K562 (cell line): ENCODE results near the gene NARF. TPM values are rescaled to one million over a fixed set of nuclear protein-coding genes. Genes with fewer than 3 reads are reported as not detected.
"Not testable (repeated sequence)": the region's sequence is repeated elsewhere in the genome, so short reads cannot be mapped to it uniquely, and the experiment has no call there.

Experiments
- ATAC-seq: fragments of 200-7000 bp; cut with Tn5 transposase; 3 replicates; pipeline ENCODE4 v1.9.1; 2020; ENCODE audit warnings: moderate library complexity
- BruUV-seq: library from RNA; stranded (reverse); fragments of 400-500 nt; replicated peaks from 2 replicates; lab custom pipeline; 2021; lab: Mats Ljungman, UMichigan
- CTCF ChIA-PET: fragments of 300-600 bp; formaldehyde crosslinking; extraction: SDS; loops from one replicate; lab custom pipeline; 2021; ENCODE audit warnings: low intra/inter-chr PET ratio; lab: Yijun Ruan, JAX
- POLR2A ChIA-PET: fragments of 300-600, 350-650 bp; sonication (Branson Sonifier 250); formaldehyde crosslinking; extraction: SDS; loops from one replicate; lab custom pipeline; 2021; ENCODE audit warnings: antibody characterized with exemption, inconsistent platforms; lab: Yijun Ruan, JAX
- DNase-seq, 4 experiments: peaks; one replicate each; pipeline versions ENCODE4 v3.0.0 to v3.0.0-alpha.2; 2011 to 2018; ENCODE audit warnings: low spot score in 3 of 4, mixed read lengths in 3 of 4; ENCODE audit errors: extremely low read depth in 1 of 4
- FAIRE-seq: peaks from 2 replicates; lab custom pipeline; 2011; peaks lifted over from hg19 to GRCh38; lab: Jason Lieb, UNC
- H2AFZ ChIP-seq: 2 replicates; pipeline ENCODE4 v1.6.0; 2011; ENCODE audit warnings: low read depth, low read length, control low read depth, inconsistent platforms
- H3K27ac ChIP-seq: fragments of 200-600 bp; 3 replicates; pipeline ENCODE4 v1.8.0; 2011; ENCODE audit warnings: low read depth, mild to moderate bottlenecking, control low read depth, inconsistent platforms, low read length, moderate library complexity, mixed read lengths; ENCODE audit errors: extremely low read depth
- H3K27me3 ChIP-seq, 2 experiments: fragments of 300-600 bp in 1 of 2; 2 replicates in 1 of 2; 3 replicates in 1 of 2; pipeline versions ENCODE4 v1.6.0 to v1.8.0; 2011; ENCODE audit warnings: inconsistent platforms in 2 of 2, low read length in 2 of 2, mild to moderate bottlenecking in 1 of 2, mixed read lengths in 1 of 2, moderate library complexity in 1 of 2; ENCODE audit not compliant: control insufficient read depth in 2 of 2, insufficient read depth in 2 of 2
- H3K36me3 ChIP-seq: fragments of 300-600 bp; 3 replicates; pipeline ENCODE4 v1.8.0; 2011; ENCODE audit warnings: mild to moderate bottlenecking, low read length, inconsistent platforms; ENCODE audit not compliant: control insufficient read depth, insufficient read depth
- H3K4me1 ChIP-seq, 2 experiments: fragments of 200-600 bp in 1 of 2; replicated peaks in 1 of 2; 2 replicates in 1 of 2; 3 replicates in 1 of 2; pipeline versions ENCODE4 v1.5.1 to v1.8.0; 2011; ENCODE audit warnings: inconsistent platforms in 2 of 2, low read length in 2 of 2, mild to moderate bottlenecking in 1 of 2, mixed read lengths in 1 of 2, moderate library complexity in 1 of 2; ENCODE audit not compliant: control insufficient read depth in 2 of 2, insufficient read depth in 2 of 2
- H3K4me2 ChIP-seq: 2 replicates; pipeline ENCODE4 v1.6.1; 2011; ENCODE audit warnings: low read length, control low read depth, inconsistent platforms, mixed read lengths; ENCODE audit not compliant: insufficient read depth
- H3K4me3 ChIP-seq: fragments of 200-600 bp; sonication (generic), shearing (Covaris generic); 2 replicates; pipeline ENCODE4 v1.5.1; 2016; ENCODE audit warnings: control low read depth, inconsistent platforms
- H3K79me2 ChIP-seq: fragments of 200-600 bp; 3 replicates; pipeline ENCODE4 v1.8.0; 2011; ENCODE audit warnings: low read length, inconsistent platforms; ENCODE audit not compliant: control insufficient read depth, insufficient read depth
- H3K9ac ChIP-seq, 2 experiments: 2 replicates each; pipeline versions ENCODE4 v1.6.0 to v1.6.1; 2011; ENCODE audit warnings: low read depth in 2 of 2, low read length in 2 of 2, control low read depth in 1 of 2, inconsistent platforms in 1 of 2, mild to moderate bottlenecking in 1 of 2, mixed read lengths in 1 of 2; ENCODE audit not compliant: insufficient read depth in 1 of 2
- H3K9me1 ChIP-seq: one replicate; pipeline ENCODE4 v1.6.0; 2011; ENCODE audit warnings: inconsistent platforms, mild to moderate bottlenecking, low read length, moderate library complexity; ENCODE audit not compliant: control insufficient read depth, insufficient read depth
- H3K9me3 ChIP-seq: replicated peaks from 2 replicates; pipeline ENCODE4 v1.5.1; 2011; ENCODE audit warnings: low read depth, low read length, inconsistent platforms; ENCODE audit not compliant: control insufficient read depth, insufficient read depth
- H4K20me1 ChIP-seq: replicated peaks from 2 replicates; pipeline ENCODE4 v1.6.1; 2011; ENCODE audit warnings: low read length, inconsistent platforms, mixed read lengths; ENCODE audit not compliant: control insufficient read depth, insufficient read depth
- SMAD4 ChIP-seq: fragments of 250-450 bp; sonication (Bioruptor Pico); conservative IDR thresholded peaks from 2 replicates; pipeline ENCODE4 v1.8.0; 2021; ENCODE audit warnings: inconsistent platforms, mild to moderate bottlenecking, moderate library complexity
- TRIM28 ChIP-seq: fragments of 450-650 bp; IDR thresholded peaks from 2 replicates; pipeline ENCODE4 v1.6.1; 2017
- WGBS: fragments of 100-300 bp; shearing (Covaris generic); methylation state at CpG from one replicate; pipeline ENCODE4 v1.1.6; 2016; ENCODE audit warnings: low coverage, mixed read lengths; ENCODE audit not compliant: insufficient coverage; ENCODE audit errors: missing lambda C conversion rate; 5-methylcytosine and 5-hydroxymethylcytosine counted together
- in situ Hi-C: fragments of 300-500 bp; cut with MboI; formaldehyde crosslinking; loops from 4 replicates; pipeline ENCODE4 v1.15.0; 2018; ENCODE audit warnings: inconsistent platforms, mixed read lengths
- intact Hi-C: fragments of 100-400 bp; cut with micrococcal nuclease; formaldehyde crosslinking; loops from 2 replicates; pipeline ENCODE4 v1.14.2; 2022
- polyA plus RNA-seq, 8 experiments: library from polyadenylated mRNA; depleted of rRNA in 4 of 8; stranded (reverse) in 5 of 8; unstranded in 3 of 8; fragments of >200 nt; fragmentation: Nextera tagmentation in 2 of 8; fragmentation: Illumina TruSeq in 1 of 8; extraction: Ambion mirVana in 2 of 8; extraction: Trizol in 1 of 8; gene quantifications; 2 replicates each; pipeline versions ENCODE4 v1.2.1 to v1.2.3, GENCODE V29; 2011 to 2014; ENCODE audit warnings: inconsistent platforms in 1 of 8, missing spikeins in 1 of 8
- total RNA-seq, 7 experiments: library from RNA; depleted of rRNA in 6 of 7; stranded (reverse); fragments of >200 nt in 6 of 7; fragmentation: Illumina TruSeq in 2 of 7; extraction: Trizol in 2 of 7; gene quantifications; 2 replicates each; pipeline versions ENCODE4 v1.2.1 to v1.2.3, GENCODE V29; 2011 to 2021; ENCODE audit warnings: low replicate concordance in 1 of 7
- TF ChIP-seq, protein P1 (sequence below): sonication (generic); formaldehyde crosslinking; IDR thresholded peaks from 2 replicates; pipeline ENCODE4 v1.8.1; 2023; ENCODE audit warnings: mild to moderate bottlenecking, missing genetic modification reagents

Gene NARF
- total and polyA plus RNA-seq, 9 of the 15 experiments (the other 6 are each of a cell fraction or from before 2014, with no cell fraction given): 60.4 to 423 (median 132) TPM

DNA sequence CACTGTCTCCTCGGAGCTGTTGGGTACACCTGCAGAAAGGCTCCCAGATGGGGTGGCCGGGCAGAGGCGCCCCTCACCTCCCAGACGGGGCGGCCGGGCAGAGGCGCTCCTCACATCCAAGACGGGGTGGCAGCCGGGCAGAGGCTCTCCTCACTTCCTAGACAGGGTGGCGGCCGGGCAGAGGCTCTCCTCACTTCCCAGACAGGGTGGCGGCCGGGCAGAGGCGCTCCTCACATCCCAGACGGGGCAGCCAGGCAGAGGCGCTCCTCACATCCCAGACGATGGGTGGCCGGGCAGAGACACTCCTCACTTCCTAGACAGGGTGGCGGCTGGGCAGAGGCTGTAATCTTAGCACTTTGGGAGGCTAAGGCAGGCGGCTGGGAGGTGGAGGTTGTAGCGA is 4.8 kb upstream of the NARF start:
- peak; percentile 46 for TF ChIP-seq SMAD4 (CRISPR knock-in tag)
- 0 out of 2 replicates have a peak, but pooled peaks have one; percentile 14 for TF ChIP-seq TRIM28
- TF ChIP-seq, protein P1, sequence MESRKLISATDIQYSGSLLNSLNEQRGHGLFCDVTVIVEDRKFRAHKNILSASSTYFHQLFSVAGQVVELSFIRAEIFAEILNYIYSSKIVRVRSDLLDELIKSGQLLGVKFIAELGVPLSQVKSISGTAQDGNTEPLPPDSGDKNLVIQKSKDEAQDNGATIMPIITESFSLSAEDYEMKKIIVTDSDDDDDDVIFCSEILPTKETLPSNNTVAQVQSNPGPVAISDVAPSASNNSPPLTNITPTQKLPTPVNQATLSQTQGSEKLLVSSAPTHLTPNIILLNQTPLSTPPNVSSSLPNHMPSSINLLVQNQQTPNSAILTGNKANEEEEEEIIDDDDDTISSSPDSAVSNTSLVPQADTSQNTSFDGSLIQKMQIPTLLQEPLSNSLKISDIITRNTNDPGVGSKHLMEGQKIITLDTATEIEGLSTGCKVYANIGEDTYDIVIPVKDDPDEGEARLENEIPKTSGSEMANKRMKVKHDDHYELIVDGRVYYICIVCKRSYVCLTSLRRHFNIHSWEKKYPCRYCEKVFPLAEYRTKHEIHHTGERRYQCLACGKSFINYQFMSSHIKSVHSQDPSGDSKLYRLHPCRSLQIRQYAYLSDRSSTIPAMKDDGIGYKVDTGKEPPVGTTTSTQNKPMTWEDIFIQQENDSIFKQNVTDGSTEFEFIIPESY (CRISPR knock-in tag): peak; percentile 71
- H3K9ac ChIP-seq, CTCF ChIA-PET, BruUV-seq, H3K27me3 ChIP-seq, ATAC-seq, H3K4me3 ChIP-seq, H3K36me3 ChIP-seq, in situ Hi-C loops, H3K4me2 ChIP-seq, H3K27ac ChIP-seq, POLR2A ChIA-PET, FAIRE-seq, DNase-seq, H3K9me3 ChIP-seq, H3K9me1 ChIP-seq, H2AFZ ChIP-seq, intact Hi-C loops, H4K20me1 ChIP-seq: not testable (repeated sequence)
- peaks cover 41 to 60% of the 10 kb centered on the region in 2 experiments for H3K4me1 ChIP-seq
- H3K79me2 ChIP-seq: peaks cover 27% of the 10 kb centered on the region
- 92% methylated on average over 16 of the region's 21 CpGs for WGBS
